ENCODE results near the gene TSNAX.
A peak's percentile ranks its signal among the peaks of the same experiment; 100 is the strongest.

TSNAX gene

GRCh38 chr1:231519166-231519565 is 9.3 kb upstream of the TSNAX start:
- no peak for FAIRE-seq

DNA sequence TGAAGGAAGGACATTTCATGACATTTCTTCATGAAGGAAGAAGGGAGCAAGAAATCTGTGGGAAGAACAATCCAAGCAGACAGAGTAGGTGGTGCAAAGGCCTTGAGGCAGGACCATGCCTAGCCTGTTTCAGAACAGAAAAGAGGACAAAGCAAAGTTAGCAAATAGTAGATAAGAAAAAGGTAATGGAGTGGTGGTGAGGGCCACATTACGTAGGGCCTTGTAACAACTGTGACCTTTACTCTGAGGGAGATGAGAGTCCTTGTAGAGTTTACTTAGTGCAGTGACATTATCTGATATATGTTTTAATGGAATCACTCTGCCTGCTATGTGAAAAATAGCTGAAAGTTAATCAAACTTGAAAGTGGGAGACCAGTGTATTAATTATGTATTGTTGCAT is 6.4 kb upstream of the TSNAX start:
- no peak for FAIRE-seq

- FAIRE-seq: no peak
Measured at GRCh38 chr1:231522931-231523642, 5.4 kb upstream of the TSNAX start.

GRCh38 chr1:231523816-231524215 is 4.7 kb upstream of the TSNAX start:
- no peak for FAIRE-seq

DNA sequence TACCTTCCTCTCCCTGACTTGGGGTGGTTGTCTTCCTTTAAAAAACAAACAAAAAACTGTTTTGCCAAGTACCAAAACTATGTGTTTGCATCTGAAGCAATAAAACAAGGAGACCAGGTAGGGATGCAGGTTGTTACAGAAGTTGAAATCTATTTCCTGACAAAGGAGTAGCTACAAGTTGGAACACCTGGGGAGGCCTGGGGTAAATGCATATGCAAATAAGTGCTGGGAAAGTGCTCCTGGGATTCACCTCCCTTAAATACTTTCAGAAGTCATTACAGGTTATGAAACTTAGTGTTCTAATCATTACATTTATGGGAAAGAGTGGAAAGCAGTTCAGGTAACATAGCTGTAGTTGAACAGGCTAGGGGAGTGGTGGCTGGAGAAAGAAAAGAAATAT is 1.9 kb upstream of the TSNAX start:
- FAIRE-seq: no peak

DNA sequence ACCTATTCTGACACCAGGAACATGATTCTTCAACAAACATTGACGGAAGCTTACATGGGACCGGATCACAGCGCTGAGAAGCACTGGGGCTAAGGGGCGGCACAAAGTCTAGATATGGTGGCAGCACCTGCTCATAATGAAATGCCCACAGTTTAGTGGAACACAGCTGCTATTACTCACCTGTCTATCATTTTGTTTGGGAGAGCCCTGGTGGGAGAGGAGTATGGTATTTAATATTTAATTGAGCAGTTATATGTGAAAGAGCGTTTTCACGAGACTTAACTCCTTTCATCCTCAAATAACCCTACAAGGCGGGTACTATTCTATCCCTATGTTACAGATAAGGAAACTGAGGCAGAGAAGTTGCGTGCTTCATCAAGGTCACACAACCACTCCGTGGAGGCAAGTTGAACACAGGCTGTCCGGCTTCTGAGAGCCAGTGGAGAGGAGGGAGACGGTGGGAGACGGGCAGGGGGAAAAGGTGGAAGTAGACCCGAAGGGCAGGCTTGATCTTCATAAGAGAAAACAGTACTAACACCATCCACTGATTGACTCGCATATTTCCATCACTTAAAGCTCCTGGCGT is 790 bp upstream of the TSNAX start:
- no peak for FAIRE-seq

DNA sequence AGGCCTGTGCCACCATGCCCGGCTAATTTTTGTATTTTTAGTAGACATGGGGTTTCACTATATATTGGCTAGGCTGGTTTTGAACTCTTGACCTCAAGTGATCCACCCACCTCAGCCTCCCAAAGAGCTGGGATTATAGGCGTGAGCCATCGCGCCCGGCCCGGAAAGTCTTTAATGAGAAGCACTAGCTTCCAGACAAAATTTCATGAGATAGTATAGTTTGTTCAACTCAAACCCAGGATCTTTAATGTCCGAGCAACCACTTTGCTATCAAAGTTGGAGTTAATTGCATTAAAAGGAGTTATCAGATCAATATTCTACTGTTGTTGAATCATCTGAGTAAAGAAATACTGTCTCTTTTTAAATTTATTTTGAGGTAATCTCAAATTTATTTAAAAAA is 4.8 kb downstream of the TSNAX start:
- no peak for FAIRE-seq

DNA sequence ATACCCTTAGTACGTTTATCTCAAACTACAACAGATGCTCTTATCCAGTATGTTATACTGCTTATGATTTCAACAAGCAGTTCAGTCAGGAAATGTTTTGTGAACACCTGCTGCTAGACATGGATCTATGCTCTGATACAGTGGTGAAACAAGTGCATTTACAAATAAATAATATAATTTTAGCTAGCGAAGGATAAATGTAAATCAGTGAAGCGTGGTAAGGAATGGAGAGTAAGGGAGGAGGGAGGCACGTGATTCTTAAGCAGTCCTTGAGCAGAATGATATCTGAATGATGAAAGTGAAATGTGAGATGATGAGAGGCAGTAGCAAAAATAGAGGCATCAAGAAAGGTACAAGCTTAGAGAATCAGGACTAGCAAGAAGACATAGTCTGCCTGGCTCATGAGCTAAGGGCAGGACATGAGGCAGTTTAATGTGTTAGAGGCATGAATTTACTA is 6.3 kb downstream of the TSNAX start:
- no peak for FAIRE-seq

- no peak for FAIRE-seq
Measured at GRCh38 chr1:231536099-231536498, 7.6 kb downstream of the TSNAX start.

DNA sequence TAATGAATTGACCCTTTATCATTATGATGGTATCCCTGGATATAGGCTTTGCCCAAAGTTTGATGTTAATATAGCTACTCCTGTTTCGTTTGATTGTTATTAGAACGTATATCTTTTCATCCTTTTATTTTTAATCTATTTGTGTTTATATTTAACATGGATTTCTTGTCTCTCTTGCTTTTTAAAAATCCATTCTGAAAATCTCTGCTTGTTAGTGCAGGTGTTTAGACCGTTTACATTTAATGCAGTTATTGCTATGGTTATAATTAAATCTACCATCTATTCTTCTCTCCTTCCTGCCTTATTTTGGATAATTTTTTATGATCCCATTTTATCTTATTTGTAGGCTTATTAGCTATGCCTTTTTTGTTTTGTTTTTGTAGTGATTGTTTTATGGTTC is 12.4 kb downstream of the TSNAX start:
- no peak for FAIRE-seq

- FAIRE-seq: no peak
Measured at GRCh38 chr1:231541842-231542241, 13.4 kb downstream of the TSNAX start.

- FAIRE-seq: peak; percentile 78
Measured at GRCh38 chr1:231544943-231545592, 16.6 kb downstream of the TSNAX start.

GRCh38 chr1:231546693-231547092 is 18.2 kb downstream of the TSNAX start:
- no peak for FAIRE-seq

GRCh38 chr1:231549733-231550447 is 21.4 kb downstream of the TSNAX start:
- no peak for FAIRE-seq

- FAIRE-seq: no peak
Measured at GRCh38 chr1:231550448-231550781, 21.9 kb downstream of the TSNAX start.

- FAIRE-seq: no peak
Measured at GRCh38 chr1:231553320-231553719, 24.9 kb downstream of the TSNAX start.

DNA sequence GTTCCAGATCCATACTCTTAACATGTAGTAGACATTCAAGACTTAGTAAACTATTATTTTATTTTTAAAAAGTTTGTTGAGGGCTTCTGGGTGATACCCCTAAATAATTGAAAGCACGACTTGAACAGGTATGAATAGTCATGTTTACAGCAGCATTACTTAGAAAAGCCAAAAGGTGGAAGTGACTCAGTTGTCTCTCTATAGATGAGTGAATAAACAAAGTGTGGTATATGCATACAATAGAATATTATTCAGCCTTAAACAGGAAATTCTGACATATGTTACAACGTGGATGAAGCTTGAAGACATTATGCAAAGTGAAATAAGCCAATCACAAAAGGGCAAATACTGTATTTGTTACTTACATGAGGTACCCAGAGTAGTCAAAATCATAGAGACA is 26.5 kb downstream of the TSNAX start:
- FAIRE-seq: no peak

DNA sequence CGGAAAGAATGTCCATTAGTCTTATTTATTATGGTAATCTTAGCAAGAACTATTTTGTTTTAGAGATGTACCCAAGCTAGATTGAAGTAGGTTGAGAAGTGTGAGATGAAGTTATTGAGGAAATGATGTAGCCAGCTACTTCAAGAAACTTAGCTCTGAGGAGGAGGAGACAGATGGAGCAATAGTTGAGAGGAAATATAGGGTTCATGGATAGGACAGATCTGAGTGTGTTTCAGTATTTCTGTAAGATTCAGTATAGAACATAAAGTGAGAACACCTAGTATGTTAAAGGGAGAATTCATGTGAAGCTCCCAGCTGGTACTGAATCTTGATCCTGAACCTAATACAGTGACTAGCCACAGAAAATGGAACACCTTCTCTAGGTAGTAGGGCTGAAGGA is 28.9 kb downstream of the TSNAX start:
- no peak for FAIRE-seq

- FAIRE-seq: no peak
Measured at GRCh38 chr1:231557898-231558707, 29.6 kb downstream of the TSNAX start.

- no peak for FAIRE-seq
Measured at GRCh38 chr1:231558708-231559185, 30.3 kb downstream of the TSNAX start.

- peak; percentile 81 for FAIRE-seq
Measured at GRCh38 chr1:231561647-231562383, 33.3 kb downstream of the TSNAX start.

DNA sequence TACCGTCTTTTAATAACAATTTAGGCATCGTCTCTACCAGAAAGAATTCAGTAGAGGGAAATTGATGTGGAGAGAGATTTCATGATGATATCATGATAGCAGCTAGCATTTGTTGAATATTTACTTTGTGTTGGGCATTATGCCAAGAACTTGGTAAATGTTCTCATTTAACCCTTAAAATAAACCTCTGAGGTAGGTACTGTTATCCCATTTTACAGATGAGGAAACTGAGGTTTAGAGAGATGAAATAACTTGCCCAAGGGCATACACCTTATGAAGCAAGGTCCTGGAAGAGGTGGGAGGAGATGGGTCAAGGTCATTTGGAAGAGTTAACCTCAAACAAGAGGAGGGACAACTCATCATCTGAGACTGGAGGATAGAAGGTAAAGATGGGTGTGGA is 34.8 kb downstream of the TSNAX start:
- no peak for FAIRE-seq
